HepG2 (cell line): Measurements from ENCODE around the gene TRAF3. TPM values are rescaled to one million over a fixed set of nuclear protein-coding genes. Genes with fewer than 3 reads are reported as not detected.

Experiments
- HNRNPK ChIP-seq: fragments of 200-400 bp; formaldehyde crosslinking; IDR thresholded peaks from 2 replicates; pipeline ENCODE4 v1.6.1; 2018; ENCODE audit warnings: low read length, low read depth, moderate library complexity, mild to moderate bottlenecking; ENCODE audit not compliant: poor library complexity, severe bottlenecking
- KDM4B ChIP-seq: sonication (generic); formaldehyde crosslinking; IDR thresholded peaks from 2 replicates; pipeline ENCODE4 v1.4.0; 2020; ENCODE audit warnings: missing genetic modification reagents
- KLF16 ChIP-seq, 2 experiments: sonication (generic) in 1 of 2; formaldehyde crosslinking in 1 of 2; IDR thresholded peaks; 2 replicates each; pipeline versions ENCODE4 v1.6.1 to v1.8.0; 2016 to 2023; ENCODE audit warnings: missing genetic modification reagents in 2 of 2, missing compliant biosample characterization in 1 of 2
- NFRKB ChIP-seq: fragments of 450-650 bp; IDR thresholded peaks from 2 replicates; pipeline ENCODE4 v1.6.1; 2017
- POLR2AphosphoS5 ChIP-seq: IDR thresholded peaks from 2 replicates; pipeline ENCODE4 v1.6.1; 2012; ENCODE audit warnings: low read depth, low read length
- RNF2 ChIP-seq: fragments of 450-650 bp; conservative IDR thresholded peaks from 2 replicates; pipeline ENCODE4 v1.6.1; 2016; ENCODE audit warnings: low read depth
- SOX5 ChIP-seq: IDR thresholded peaks from 2 replicates; pipeline ENCODE4 v1.6.1; 2016; ENCODE audit warnings: borderline replicate concordance
- SP2 ChIP-seq: sonication (generic); formaldehyde crosslinking; IDR thresholded peaks from 2 replicates; pipeline ENCODE4 v1.5.1; 2020; ENCODE audit warnings: mild to moderate bottlenecking, missing genetic modification reagents
- TFDP2 ChIP-seq: sonication (generic); formaldehyde crosslinking; IDR thresholded peaks from 2 replicates; pipeline ENCODE4 v1.4.0; 2020; ENCODE audit warnings: missing genetic modification reagents
- TRIM22 ChIP-seq: fragments of 450-650 bp; IDR thresholded peaks from 2 replicates; pipeline ENCODE4 v1.6.1; 2017
- ZBTB49 ChIP-seq: sonication (generic); formaldehyde crosslinking; IDR thresholded peaks from 2 replicates; pipeline ENCODE4 v1.4.0; 2020; ENCODE audit warnings: missing genetic modification reagents, borderline replicate concordance
- ZEB1 ChIP-seq: IDR thresholded peaks from 2 replicates; pipeline ENCODE4 v1.6.1; 2012; ENCODE audit warnings: mild to moderate bottlenecking, low read depth, inconsistent platforms; ENCODE audit not compliant: insufficient replicate concordance
- ZNF556 ChIP-seq: sonication (generic); formaldehyde crosslinking; IDR thresholded peaks from 2 replicates; pipeline ENCODE4 v1.4.0; 2020; ENCODE audit warnings: mild to moderate bottlenecking, missing genetic modification reagents, borderline replicate concordance
- ZNF563 ChIP-seq: sonication (generic); formaldehyde crosslinking; IDR thresholded peaks from 2 replicates; pipeline ENCODE4 v1.8.0; 2022; ENCODE audit warnings: mild to moderate bottlenecking, moderate library complexity, missing genetic modification reagents
- ZNF670 ChIP-seq: sonication (generic); formaldehyde crosslinking; IDR thresholded peaks from 2 replicates; pipeline ENCODE4 v1.8.0; 2022; ENCODE audit warnings: mild to moderate bottlenecking, missing genetic modification reagents, borderline replicate concordance
- ZNF770 ChIP-seq: sonication (generic); formaldehyde crosslinking; IDR thresholded peaks from 2 replicates; pipeline ENCODE4 v1.5.0; 2020; ENCODE audit warnings: mild to moderate bottlenecking, missing genetic modification reagents
- ZNF790 ChIP-seq: sonication (generic); formaldehyde crosslinking; IDR thresholded peaks from 2 replicates; pipeline ENCODE4 v1.8.0; 2022; ENCODE audit warnings: missing genetic modification reagents, mild to moderate bottlenecking, borderline replicate concordance
- ZNF841 ChIP-seq: sonication (generic); formaldehyde crosslinking; IDR thresholded peaks from 2 replicates; pipeline ENCODE4 v1.8.1; 2023; ENCODE audit warnings: missing genetic modification reagents, borderline replicate concordance
- polyA plus RNA-seq, 8 experiments: library from polyadenylated mRNA; depleted of rRNA in 3 of 8; stranded (reverse) in 7 of 8; unstranded in 1 of 8; fragments of >200 nt; fragmentation: Illumina TruSeq in 4 of 8; extraction: Trizol in 4 of 8; gene quantifications; 2 replicates each; pipeline versions ENCODE4 v1.2.1 to v1.2.3, GENCODE V29; 2011 to 2016; ENCODE audit warnings: low read depth in 4 of 8, missing spikeins in 1 of 8, mixed read lengths in 1 of 8; ENCODE audit not compliant: insufficient read depth in 1 of 8
- total RNA-seq, 5 experiments: library from RNA; depleted of rRNA; stranded (reverse); fragments of >200 nt; fragmentation: Illumina TruSeq; extraction: Trizol; gene quantifications; 2 replicates each; pipeline ENCODE4 v1.2.3, GENCODE V29; 2016; ENCODE audit warnings: low read depth in 1 of 5
- TF ChIP-seq, protein P1 (sequence below): sonication (generic); formaldehyde crosslinking; IDR thresholded peaks from 2 replicates; pipeline ENCODE4 v1.4.0; 2020; ENCODE audit warnings: mild to moderate bottlenecking, missing genetic modification reagents

The TRAF3 gene
- total and polyA plus RNA-seq, 2 of the 13 experiments (the other 11 are each of a cell fraction or from before 2014, with no cell fraction given), result 6.9 to 12.2 TPM

DNA sequence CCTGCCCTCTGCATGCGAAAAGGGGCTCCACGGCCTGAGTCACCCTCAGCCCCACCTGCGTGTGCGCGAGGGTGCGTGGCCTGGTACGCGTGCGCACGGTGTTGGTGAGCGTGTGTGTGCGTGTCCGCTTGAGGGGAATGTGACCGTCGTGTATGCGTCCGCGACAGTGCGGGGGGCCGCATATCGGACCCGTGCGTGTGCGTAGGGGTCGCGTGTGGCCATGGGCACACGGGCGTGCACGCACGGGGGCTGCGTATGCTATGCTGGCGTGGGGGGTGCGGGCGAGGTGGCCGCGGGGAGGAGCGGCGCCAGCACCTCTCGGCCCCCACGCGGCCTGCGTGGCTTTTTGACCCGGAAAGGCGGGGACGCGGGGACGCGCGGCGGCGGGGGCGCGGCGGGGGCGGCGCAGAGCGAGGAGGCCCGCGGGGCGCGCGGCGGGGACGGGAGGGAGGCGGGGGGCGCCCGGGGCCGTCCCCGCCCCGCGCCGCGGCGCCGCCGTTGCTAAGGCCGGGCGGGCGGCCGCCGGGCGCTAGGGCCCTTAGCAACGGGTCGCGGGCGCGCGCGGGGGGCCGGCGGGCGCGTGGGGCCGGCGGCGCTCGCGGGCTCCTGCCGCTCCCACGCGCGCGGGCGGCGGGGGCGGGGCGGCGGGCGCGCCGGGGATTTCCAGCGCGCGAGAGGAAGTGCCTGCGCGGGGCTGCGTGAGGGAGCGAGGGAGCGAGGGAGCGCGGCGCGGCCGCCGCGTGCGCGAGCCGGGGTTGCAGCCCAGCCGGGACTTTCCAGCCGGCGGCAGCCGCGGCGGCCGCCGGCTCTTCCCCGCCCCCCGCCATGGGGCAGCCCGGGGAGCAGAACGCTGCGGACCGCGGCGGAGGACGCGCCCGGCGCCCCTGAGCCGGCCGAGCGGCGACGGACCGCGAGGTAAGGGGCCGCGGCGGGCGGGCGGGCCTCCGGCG lies at the start of gene TRAF3 (continued):
- TF ChIP-seq ZBTB49, result no peak
- TF ChIP-seq, protein P1, sequence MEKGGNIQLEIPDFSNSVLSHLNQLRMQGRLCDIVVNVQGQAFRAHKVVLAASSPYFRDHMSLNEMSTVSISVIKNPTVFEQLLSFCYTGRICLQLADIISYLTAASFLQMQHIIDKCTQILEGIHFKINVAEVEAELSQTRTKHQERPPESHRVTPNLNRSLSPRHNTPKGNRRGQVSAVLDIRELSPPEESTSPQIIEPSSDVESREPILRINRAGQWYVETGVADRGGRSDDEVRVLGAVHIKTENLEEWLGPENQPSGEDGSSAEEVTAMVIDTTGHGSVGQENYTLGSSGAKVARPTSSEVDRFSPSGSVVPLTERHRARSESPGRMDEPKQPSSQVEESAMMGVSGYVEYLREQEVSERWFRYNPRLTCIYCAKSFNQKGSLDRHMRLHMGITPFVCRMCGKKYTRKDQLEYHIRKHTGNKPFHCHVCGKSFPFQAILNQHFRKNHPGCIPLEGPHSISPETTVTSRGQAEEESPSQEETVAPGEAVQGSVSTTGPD (CRISPR knock-in tag), result no peak
- no peak for TF ChIP-seq TFDP2
- no peak for TF ChIP-seq SOX5 (CRISPR knock-in tag)
- TF ChIP-seq ZNF556 (CRISPR knock-in tag), result 0 out of 2 replicates have a peak, but pooled peaks have one; percentile 40
- TF ChIP-seq ZNF770, result no peak
- no peak for TF ChIP-seq HNRNPK
- no peak for TF ChIP-seq ZNF790
- no peak for TF ChIP-seq ZNF563 (CRISPR knock-in tag)
- no peak for TF ChIP-seq TRIM22
- no peak for TF ChIP-seq NFRKB
- no peak for TF ChIP-seq KDM4B
- no peak for TF ChIP-seq ZEB1
- no peak for TF ChIP-seq RNF2
- no peak for TF ChIP-seq SP2 (CRISPR knock-in tag)
- TF ChIP-seq POLR2AphosphoS5, result no peak
- TF ChIP-seq ZNF670 (CRISPR knock-in tag), result no peak
- TF ChIP-seq KLF16 (CRISPR knock-in tag; IDR thresholded peaks at IDR 0.05), result no peak
- TF ChIP-seq ZNF841 (CRISPR knock-in tag), result no peak
